ENCODE data around the gene NOTCH4. TPM values are rescaled to one million over a fixed set of nuclear protein-coding genes. Genes with fewer than 3 reads are reported as not detected.

The NOTCH4 gene
- total and polyA plus RNA-seq, 2 experiments from 2014 or later: 2.7 to 2.8 TPM

DNA sequence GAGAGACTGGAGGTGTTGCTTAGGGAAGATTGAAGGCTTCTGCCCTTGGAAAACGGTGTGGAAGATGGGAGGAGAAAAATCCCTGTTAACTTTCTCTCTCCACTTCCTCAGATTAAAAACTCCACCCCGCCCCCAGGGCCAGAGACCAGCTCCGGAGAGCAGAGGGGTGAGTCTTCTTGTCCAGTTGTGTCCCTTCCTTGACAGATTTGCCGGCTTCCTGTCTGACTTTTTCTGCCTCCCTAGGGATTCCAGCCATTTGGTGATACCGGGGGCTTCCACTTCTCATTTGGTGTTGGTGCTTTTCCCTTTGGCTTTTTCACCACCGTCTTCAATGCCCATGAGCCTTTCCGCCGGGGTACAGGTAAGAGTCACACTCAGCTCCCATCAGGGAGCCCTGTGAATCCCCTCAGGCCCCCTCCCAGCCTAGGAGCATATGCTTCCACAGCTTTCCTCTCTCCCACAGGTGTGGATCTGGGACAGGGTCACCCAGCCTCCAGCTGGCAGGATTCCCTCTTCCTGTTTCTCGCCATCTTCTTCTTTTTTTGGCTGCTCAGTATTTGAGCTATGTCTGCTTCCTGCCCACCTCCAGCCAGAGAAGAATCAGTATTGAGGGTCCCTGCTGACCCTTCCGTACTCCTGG is 44.0 kb downstream of the NOTCH4 start:
- H3K36me3 Mint-ChIP-seq (ENCODE audit: low read depth): peaks cover 46% of the 10 kb centered on the region
- no peak overlapping the region for H3K4me3 ChIP-seq
- ATAC-seq: no peak

DNA sequence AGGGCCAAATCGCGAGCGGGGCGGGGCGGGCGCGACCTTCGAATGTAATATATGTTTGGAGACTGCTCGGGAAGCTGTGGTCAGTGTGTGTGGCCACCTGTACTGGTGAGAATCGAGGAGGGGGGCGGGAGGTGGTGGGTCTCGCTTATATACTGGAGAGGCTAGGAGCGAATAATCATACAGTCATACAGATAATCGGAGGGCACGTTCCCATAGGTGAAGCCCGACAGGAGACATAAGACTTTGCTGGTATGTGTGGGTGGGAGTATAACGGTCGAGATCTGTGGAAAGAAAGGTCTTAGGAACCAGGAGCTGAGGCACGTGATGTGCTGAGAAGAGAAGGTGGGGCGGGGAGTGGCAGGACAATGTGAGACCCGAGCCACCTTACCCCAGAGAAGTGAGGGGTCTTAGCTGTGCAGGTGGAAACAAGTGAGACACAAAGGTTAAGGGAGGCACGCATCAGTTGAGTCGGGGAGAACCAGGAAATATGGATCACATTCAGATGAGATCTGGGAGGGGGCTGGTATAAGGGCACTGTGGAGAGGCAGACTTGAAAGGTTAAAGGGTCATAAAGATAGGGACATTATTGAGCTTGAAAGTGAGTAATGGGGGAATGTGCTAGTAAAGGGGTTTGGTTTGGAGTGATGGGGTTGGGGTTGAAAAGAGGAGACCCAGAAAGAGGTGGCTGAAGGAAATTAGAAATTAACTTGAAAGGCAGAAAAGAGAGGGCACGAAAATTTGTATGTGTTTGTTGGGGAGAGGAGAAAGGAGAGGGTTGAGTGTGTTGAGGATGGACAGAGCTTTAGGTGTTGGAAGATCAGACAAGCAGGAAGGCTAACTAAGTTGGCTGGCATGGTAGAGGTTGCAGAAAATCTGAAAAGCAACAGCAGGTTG is 45.1 kb downstream of the NOTCH4 start:
- H3K4me1 Mint-ChIP-seq: peaks cover 39% of the 10 kb centered on the region

More for the DNA sequence above, 44.0 kb downstream of the NOTCH4 start:
- TF ChIP-seq EZH2 (IDR thresholded peaks at IDR 0.05; ENCODE audit: low read depth, unreplicated experiment): no peak
- peaks cover 2% of the 10 kb centered on the region; the same call in 1 of the 2 replicates for H3K36me3 ChIP-seq (ENCODE audit: insufficient read depth)
- Mint-ChIP-seq H3K27me3 (ENCODE audit: insufficient read depth, low read depth, poor library complexity) (peaks cover 22% of the 10 kb centered on the region), H3K9me3 (no peaks in the 10 kb centered on the region), H3K27ac (no peak overlapping the region), H3K4me3 (peak overlapping the region; percentile 79), H3K4me1 (peaks cover 31% of the 10 kb centered on the region)
- no peak overlapping the region for H2AFZ ChIP-seq
- no peaks in the 10 kb centered on the region for H3K27me3 ChIP-seq (ENCODE audit: insufficient read depth)
- H3F3A ChIP-seq (replicated peaks; ENCODE audit: low read depth): 0 out of 2 replicates have a peak, but pooled peaks cover 7% of the 10 kb centered on the region
- H4K20me1 ChIP-seq (replicated peaks; ENCODE audit: insufficient read depth): no peaks in the 10 kb centered on the region
- H3K27ac ChIP-seq (ENCODE audit: low read depth): no peak overlapping the region
- DNase-seq (ENCODE audit: low spot score): no peak
- H3K79me2 ChIP-seq (replicated peaks; ENCODE audit: insufficient read depth): peaks cover 22% of the 10 kb centered on the region
- H3K9me2 ChIP-seq (ENCODE audit: insufficient read depth): no peaks in the 10 kb centered on the region
- H3K4me2 ChIP-seq: no peak overlapping the region
- H3K4me1 ChIP-seq (ENCODE audit: insufficient read depth): peaks cover 16% of the 10 kb centered on the region

DNA sequence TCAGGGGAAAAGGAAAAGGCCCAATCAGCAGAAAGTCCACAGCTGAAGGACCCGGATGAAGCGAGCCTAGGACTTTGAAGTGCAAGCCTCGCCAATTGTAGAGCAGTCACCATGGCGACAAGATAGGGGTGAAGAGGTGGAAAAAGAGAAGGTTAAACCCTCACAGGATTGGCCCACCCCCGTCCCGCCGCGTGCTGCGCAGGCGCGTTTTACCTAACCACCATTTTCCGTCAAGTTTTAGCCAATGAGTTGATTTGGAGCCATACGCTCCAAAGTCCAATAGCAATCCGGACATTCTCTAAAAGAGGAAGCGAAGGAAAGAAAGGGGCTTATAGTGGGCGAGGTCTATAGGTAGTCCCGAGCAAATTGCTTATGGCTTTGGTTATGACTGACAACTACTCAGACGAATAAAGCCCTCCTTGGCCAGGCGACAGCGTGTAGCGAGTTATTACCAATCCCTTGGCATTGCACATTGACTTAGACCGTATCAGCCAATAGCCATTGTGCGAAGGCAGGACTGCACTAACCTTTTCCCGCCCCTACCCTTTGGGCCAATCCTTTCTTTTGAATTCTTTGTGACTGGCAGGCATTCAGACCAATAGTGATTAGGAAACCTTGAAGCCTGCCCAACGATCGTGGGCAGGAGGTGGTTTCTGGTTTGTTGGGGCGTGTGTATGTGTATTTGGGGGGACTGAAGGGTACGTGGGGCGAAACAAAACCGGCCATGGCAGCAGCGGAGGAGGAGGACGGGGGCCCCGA is 45.9 kb downstream of the NOTCH4 start, which contains the start of gene RNF5:
Gene RNF5 (plus strand): TSS at position 618 of the 759 bp plus-strand sequence. CDS start 107 bp downstream, at position 725.
- H3K27ac Mint-ChIP-seq: peak within 1 kb of the TSS; percentile 91
- peaks cover 23% of the 10 kb centered on the region for H3K27me3 Mint-ChIP-seq (ENCODE audit: insufficient read depth, low read depth, poor library complexity)
- H3K4me3 ChIP-seq: peak within 1 kb of the TSS; percentile 79
- peaks cover 4% of the 10 kb centered on the region; the same call in 1 of the 2 replicates for H4K20me1 ChIP-seq (replicated peaks; ENCODE audit: insufficient read depth)
- H3K4me3 Mint-ChIP-seq: peak within 1 kb of the TSS; percentile 79
- H3K9me3 Mint-ChIP-seq: no peaks in the 10 kb centered on the region
- no peaks in the 10 kb centered on the region for H3K9me2 ChIP-seq (ENCODE audit: insufficient read depth)
- no peaks in the 10 kb centered on the region for H3K27me3 ChIP-seq (ENCODE audit: insufficient read depth)
- H3K79me2 ChIP-seq (replicated peaks; ENCODE audit: insufficient read depth): peaks cover 41% of the 10 kb centered on the region
- no peak within 1 kb of the TSS; the same call in 1 of the 2 replicates for H2AFZ ChIP-seq
- H3K36me3 Mint-ChIP-seq (ENCODE audit: low read depth): peaks cover 41% of the 10 kb centered on the region
- H3K4me1 ChIP-seq (ENCODE audit: insufficient read depth): peaks cover 22% of the 10 kb centered on the region
- H3K4me1 Mint-ChIP-seq: peaks cover 48% of the 10 kb centered on the region
- DNase-seq (ENCODE audit: low spot score) (peak; percentile 100), ATAC-seq (peak; percentile 73)
- peak within 1 kb of the TSS; percentile 85 for H3K4me2 ChIP-seq
- H3F3A ChIP-seq (replicated peaks; ENCODE audit: low read depth): 0 out of 2 replicates have a peak, but pooled peaks cover 7% of the 10 kb centered on the region
- peak within 1 kb of the TSS; percentile 93 for H3K27ac ChIP-seq (ENCODE audit: low read depth)
- peaks cover 2% of the 10 kb centered on the region; the same call in 1 of the 2 replicates for H3K36me3 ChIP-seq (ENCODE audit: insufficient read depth)
- TF ChIP-seq, protein P1, sequence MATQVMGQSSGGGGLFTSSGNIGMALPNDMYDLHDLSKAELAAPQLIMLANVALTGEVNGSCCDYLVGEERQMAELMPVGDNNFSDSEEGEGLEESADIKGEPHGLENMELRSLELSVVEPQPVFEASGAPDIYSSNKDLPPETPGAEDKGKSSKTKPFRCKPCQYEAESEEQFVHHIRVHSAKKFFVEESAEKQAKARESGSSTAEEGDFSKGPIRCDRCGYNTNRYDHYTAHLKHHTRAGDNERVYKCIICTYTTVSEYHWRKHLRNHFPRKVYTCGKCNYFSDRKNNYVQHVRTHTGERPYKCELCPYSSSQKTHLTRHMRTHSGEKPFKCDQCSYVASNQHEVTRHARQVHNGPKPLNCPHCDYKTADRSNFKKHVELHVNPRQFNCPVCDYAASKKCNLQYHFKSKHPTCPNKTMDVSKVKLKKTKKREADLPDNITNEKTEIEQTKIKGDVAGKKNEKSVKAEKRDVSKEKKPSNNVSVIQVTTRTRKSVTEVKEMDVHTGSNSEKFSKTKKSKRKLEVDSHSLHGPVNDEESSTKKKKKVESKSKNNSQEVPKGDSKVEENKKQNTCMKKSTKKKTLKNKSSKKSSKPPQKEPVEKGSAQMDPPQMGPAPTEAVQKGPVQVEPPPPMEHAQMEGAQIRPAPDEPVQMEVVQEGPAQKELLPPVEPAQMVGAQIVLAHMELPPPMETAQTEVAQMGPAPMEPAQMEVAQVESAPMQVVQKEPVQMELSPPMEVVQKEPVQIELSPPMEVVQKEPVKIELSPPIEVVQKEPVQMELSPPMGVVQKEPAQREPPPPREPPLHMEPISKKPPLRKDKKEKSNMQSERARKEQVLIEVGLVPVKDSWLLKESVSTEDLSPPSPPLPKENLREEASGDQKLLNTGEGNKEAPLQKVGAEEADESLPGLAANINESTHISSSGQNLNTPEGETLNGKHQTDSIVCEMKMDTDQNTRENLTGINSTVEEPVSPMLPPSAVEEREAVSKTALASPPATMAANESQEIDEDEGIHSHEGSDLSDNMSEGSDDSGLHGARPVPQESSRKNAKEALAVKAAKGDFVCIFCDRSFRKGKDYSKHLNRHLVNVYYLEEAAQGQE (IDR thresholded peaks at IDR 0.05; ENCODE audit: unreplicated experiment): no peak
- peak; percentile 80 for TF ChIP-seq CREB1 (CRISPR knock-in tag; IDR thresholded peaks at IDR 0.05; ENCODE audit: low read depth)
- TF ChIP-seq STAT1 (IDR thresholded peaks at IDR 0.05; ENCODE audit: unreplicated experiment): no peak
- TF ChIP-seq EZH2 (IDR thresholded peaks at IDR 0.05; ENCODE audit: low read depth, unreplicated experiment): no peak

More for the DNA sequence above, 45.1 kb downstream of the NOTCH4 start:
- peaks cover 33% of the 10 kb centered on the region for H3K79me2 ChIP-seq (replicated peaks; ENCODE audit: insufficient read depth)
- H3K27ac ChIP-seq (ENCODE audit: low read depth): no peak overlapping the region; the same call in 1 of the 2 replicates
- peak overlapping the region; percentile 79 for H3K4me3 ChIP-seq
- H3K36me3 ChIP-seq (ENCODE audit: insufficient read depth): peaks cover 2% of the 10 kb centered on the region; the same call in 1 of the 2 replicates
- H3F3A ChIP-seq (replicated peaks; ENCODE audit: low read depth): 0 out of 2 replicates have a peak, but pooled peaks cover 7% of the 10 kb centered on the region
- Mint-ChIP-seq H3K36me3 (ENCODE audit: low read depth) (peaks cover 41% of the 10 kb centered on the region), H3K9me3 (no peaks in the 10 kb centered on the region), H3K27ac (peak overlapping the region; percentile 91), H3K4me3 (peak overlapping the region; percentile 79), H3K27me3 (ENCODE audit: insufficient read depth, low read depth, poor library complexity) (peaks cover 23% of the 10 kb centered on the region)
- TF ChIP-seq EZH2 (IDR thresholded peaks at IDR 0.05; ENCODE audit: low read depth, unreplicated experiment): no peak
- TF ChIP-seq NANOG (IDR thresholded peaks at IDR 0.05; ENCODE audit: borderline replicate concordance): no peak
- no peak for TF ChIP-seq STAT1 (IDR thresholded peaks at IDR 0.05; ENCODE audit: unreplicated experiment)
- TF ChIP-seq POLR2AphosphoS5 (IDR thresholded peaks at IDR 0.05; ENCODE audit: low read depth): no peak
- H2AFZ ChIP-seq: no peak overlapping the region; the same call in 1 of the 2 replicates
- H3K4me2 ChIP-seq: peak overlapping the region; percentile 85
- ATAC-seq: peak; percentile 0; the same call in 2 of the 3 replicates
- peaks cover 19% of the 10 kb centered on the region for H3K4me1 ChIP-seq (ENCODE audit: insufficient read depth)
- no peaks in the 10 kb centered on the region for H4K20me1 ChIP-seq (replicated peaks; ENCODE audit: insufficient read depth)
- no peaks in the 10 kb centered on the region for H3K27me3 ChIP-seq (ENCODE audit: insufficient read depth)
- peak; percentile 24 for DNase-seq (ENCODE audit: low spot score)
- H3K9me2 ChIP-seq (ENCODE audit: insufficient read depth): no peaks in the 10 kb centered on the region

Data from GM23338 (cell line).